ENCODE data around the gene SBF2.
A peak's percentile ranks its signal among the peaks of the same experiment; 100 is the strongest.

SBF2 gene

DNA sequence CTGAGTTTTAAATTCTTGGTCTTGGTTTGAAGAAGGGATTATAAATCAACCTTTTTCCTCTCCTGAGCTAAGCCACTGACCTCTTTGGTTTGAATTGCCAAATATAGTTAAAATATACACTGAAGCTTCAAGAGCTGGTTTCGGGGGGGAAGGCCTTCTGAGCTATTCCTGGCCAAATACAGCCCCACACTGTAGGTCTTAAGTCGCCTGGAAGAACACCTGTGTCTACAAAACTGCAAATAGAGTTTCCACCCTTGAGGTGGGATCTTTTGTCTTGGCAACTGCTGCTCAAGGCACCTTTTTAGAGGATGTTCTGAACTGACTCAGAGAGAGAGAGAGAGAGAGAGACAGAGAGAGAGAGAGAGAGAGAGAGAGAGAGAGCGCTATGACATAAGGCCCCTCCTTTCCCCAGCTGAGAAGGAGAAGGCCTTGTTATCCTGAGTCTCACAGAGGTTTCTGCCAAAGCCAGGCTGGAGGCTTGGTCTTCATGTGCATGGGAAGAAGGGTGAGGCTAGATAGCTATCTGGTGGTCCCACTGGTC is 16.4 kb upstream of the SBF2 start:
- H3K27me3 ChIP-seq (ENCODE audit: control insufficient read depth, insufficient read depth, low read length): no peaks in the 10 kb centered on the region
- no peak overlapping the region for H3K4me3 ChIP-seq (ENCODE audit: low read length)
- peaks cover 12% of the 10 kb centered on the region for H3K4me1 ChIP-seq (ENCODE audit: control insufficient read depth, insufficient read depth, low read length)
- no peak overlapping the region for H3K27ac ChIP-seq (ENCODE audit: low read depth, low read length)
- H3K36me3 ChIP-seq (ENCODE audit: control insufficient read depth, insufficient read depth, low read length): no peaks in the 10 kb centered on the region
- no peak overlapping the region for H3K9ac ChIP-seq (ENCODE audit: low read length)

DNA sequence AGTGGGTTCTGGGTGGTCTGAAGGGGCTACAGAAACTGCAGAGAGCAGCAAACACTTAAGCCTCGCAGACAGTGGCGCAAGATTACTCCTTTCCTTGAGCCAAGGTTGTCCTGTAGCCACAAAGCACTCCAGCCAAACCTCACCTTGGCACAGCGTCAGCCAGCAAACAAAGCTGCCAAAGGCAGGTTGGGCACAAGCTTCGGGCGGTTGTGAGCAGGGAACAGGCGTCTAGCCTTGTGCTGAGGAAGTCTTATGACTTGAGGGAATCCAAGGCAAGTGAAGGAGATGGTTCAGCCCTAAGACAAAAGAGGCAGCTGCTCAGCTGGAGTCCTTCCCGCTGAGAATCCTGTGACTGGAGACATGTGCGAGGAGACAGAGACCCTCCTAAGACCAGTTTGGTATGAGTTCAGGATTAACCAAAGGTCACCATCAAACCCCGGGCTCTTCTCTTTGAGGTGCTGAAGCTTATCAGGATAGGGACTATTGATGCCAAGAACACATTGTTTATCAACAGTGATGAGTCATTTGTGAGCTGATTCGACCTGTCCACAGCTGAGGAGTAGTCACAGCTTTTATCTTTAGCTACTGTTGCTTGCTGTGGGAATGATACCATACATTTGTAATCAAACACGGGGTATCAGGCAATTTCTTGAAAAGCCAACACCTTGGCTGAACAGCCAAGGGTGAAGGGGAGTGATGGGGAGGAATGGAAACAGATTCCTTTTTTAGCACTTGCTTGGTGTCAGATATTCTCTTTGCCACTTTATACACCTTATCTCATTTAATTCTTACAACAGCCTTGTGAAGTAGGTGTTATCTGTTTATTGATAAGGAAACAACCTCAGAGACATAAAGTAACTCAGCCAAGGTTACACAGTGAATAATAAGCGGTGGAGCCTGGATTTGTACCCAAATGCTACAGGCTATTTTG is 15.4 kb upstream of the SBF2 start:
- Histone ChIP-seq H3K4me3 (ENCODE audit: low read length) (no peak overlapping the region), H3K9ac (ENCODE audit: low read length) (no peak overlapping the region), H3K27me3 (ENCODE audit: control insufficient read depth, insufficient read depth, low read length) (no peaks in the 10 kb centered on the region), H3K27ac (ENCODE audit: low read depth, low read length) (no peak overlapping the region), H3K4me1 (ENCODE audit: control insufficient read depth, insufficient read depth, low read length) (peaks cover 12% of the 10 kb centered on the region), H3K36me3 (ENCODE audit: control insufficient read depth, insufficient read depth, low read length) (no peaks in the 10 kb centered on the region)

- peak overlapping the region; percentile 87 for H3K4me3 ChIP-seq (ENCODE audit: low read length)
- peak overlapping the region; percentile 67 for H3K27ac ChIP-seq (ENCODE audit: low read depth, low read length)
- no peaks in the 10 kb centered on the region for H3K27me3 ChIP-seq (ENCODE audit: control insufficient read depth, insufficient read depth, low read length)
- H3K9ac ChIP-seq (ENCODE audit: low read length): peak overlapping the region; percentile 16
- H3K36me3 ChIP-seq (ENCODE audit: control insufficient read depth, insufficient read depth, low read length): no peaks in the 10 kb centered on the region
- H3K4me1 ChIP-seq (ENCODE audit: control insufficient read depth, insufficient read depth, low read length): peaks cover 16% of the 10 kb centered on the region
Observed at GRCh38 chr11:10308201-10308954, 14.4 kb upstream of the SBF2 start.

GRCh38 chr11:10307400-10308200 is 13.6 kb upstream of the SBF2 start:
- peak overlapping the region; percentile 16 for H3K9ac ChIP-seq (ENCODE audit: low read length)
- peaks cover 16% of the 10 kb centered on the region for H3K4me1 ChIP-seq (ENCODE audit: control insufficient read depth, insufficient read depth, low read length)
- peak overlapping the region; percentile 67 for H3K27ac ChIP-seq (ENCODE audit: low read depth, low read length)
- H3K36me3 ChIP-seq (ENCODE audit: control insufficient read depth, insufficient read depth, low read length): no peaks in the 10 kb centered on the region
- H3K27me3 ChIP-seq (ENCODE audit: control insufficient read depth, insufficient read depth, low read length): no peaks in the 10 kb centered on the region
- peak overlapping the region; percentile 87 for H3K4me3 ChIP-seq (ENCODE audit: low read length)

DNA sequence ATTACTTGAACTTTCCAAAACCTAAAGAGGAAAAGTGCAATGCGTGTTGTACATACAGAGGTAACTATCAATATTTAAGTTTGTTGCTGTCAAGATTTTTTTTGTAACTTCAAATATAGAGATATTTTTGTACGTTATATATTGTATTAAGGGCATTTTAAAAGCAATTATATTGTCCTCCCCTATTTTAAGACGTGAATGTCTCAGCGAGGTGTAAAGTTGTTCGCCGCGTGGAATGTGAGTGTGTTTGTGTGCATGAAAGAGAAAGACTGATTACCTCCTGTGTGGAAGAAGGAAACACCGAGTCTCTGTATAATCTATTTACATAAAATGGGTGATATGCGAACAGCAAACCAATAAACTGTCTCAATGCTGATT is 13.0 kb upstream of the SBF2 start:
- H3K4me1 ChIP-seq (ENCODE audit: control insufficient read depth, insufficient read depth, low read length): peaks cover 16% of the 10 kb centered on the region
- no peaks in the 10 kb centered on the region for H3K27me3 ChIP-seq (ENCODE audit: control insufficient read depth, insufficient read depth, low read length)
- peak overlapping the region; percentile 67 for H3K27ac ChIP-seq (ENCODE audit: low read depth, low read length)
- H3K4me3 ChIP-seq (ENCODE audit: low read length): peak overlapping the region; percentile 87
- H3K36me3 ChIP-seq (ENCODE audit: control insufficient read depth, insufficient read depth, low read length): no peaks in the 10 kb centered on the region
- H3K9ac ChIP-seq (ENCODE audit: low read length): no peak overlapping the region

DNA sequence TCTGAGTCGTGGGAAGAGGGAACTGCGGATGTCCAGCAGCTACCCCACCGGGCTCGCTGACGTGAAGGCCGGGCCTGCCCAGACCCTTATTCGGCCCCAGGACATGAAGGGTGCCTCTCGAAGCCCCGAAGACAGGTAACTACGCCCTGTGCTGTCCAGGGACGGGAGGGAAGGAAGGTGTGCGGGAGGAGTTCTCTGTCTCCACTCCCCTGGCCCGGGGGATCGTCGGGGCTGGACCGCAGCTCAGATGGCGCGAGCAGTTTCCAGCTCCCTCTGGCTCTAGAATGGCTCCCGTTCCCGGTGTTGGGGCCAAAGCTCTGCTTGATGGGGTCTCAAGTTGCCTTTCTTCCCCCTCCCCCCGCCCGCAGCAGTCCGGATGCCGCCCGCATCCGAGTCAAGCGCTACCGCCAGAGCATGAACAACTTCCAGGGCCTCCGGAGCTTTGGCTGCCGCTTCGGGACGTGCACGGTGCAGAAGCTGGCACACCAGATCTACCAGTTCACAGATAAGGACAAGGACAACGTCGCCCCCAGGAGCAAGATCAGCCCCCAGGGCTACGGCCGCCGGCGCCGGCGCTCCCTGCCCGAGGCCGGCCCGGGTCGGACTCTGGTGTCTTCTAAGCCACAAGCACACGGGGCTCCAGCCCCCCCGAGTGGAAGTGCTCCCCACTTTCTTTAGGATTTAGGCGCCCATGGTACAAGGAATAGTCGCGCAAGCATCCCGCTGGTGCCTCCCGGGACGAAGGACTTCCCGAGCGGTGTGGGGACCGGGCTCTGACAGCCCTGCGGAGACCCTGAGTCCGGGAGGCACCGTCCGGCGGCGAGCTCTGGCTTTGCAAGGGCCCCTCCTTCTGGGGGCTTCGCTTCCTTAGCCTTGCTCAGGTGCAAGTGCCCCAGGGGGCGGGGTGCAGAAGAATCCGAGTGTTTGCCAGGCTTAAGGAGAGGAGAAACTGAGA is 12.2 kb upstream of the SBF2 start:
- H3K27ac ChIP-seq (ENCODE audit: low read depth, low read length): peak overlapping the region; percentile 11
- peak overlapping the region; percentile 17 for H3K9ac ChIP-seq (ENCODE audit: low read length)
- H3K27me3 ChIP-seq (ENCODE audit: control insufficient read depth, insufficient read depth, low read length): no peaks in the 10 kb centered on the region
- H3K4me1 ChIP-seq (ENCODE audit: control insufficient read depth, insufficient read depth, low read length): peaks cover 16% of the 10 kb centered on the region
- no peaks in the 10 kb centered on the region for H3K36me3 ChIP-seq (ENCODE audit: control insufficient read depth, insufficient read depth, low read length)
- H3K4me3 ChIP-seq (ENCODE audit: low read length): peak overlapping the region; percentile 87

GRCh38 chr11:10305262-10305963 is 11.4 kb upstream of the SBF2 start:
- peak overlapping the region; percentile 87 for H3K4me3 ChIP-seq (ENCODE audit: low read length)
- H3K36me3 ChIP-seq (ENCODE audit: control insufficient read depth, insufficient read depth, low read length): no peaks in the 10 kb centered on the region
- peak overlapping the region; percentile 82 for H3K27ac ChIP-seq (ENCODE audit: low read depth, low read length)
- peak overlapping the region; percentile 47 for H3K9ac ChIP-seq (ENCODE audit: low read length)
- H3K27me3 ChIP-seq (ENCODE audit: control insufficient read depth, insufficient read depth, low read length): no peaks in the 10 kb centered on the region
- H3K4me1 ChIP-seq (ENCODE audit: control insufficient read depth, insufficient read depth, low read length): peaks cover 16% of the 10 kb centered on the region

- Histone ChIP-seq H3K9ac (ENCODE audit: low read length) (peak within 1 kb of the TSS; percentile 47), H3K4me1 (ENCODE audit: control insufficient read depth, insufficient read depth, low read length) (peaks cover 16% of the 10 kb centered on the region), H3K36me3 (ENCODE audit: control insufficient read depth, insufficient read depth, low read length) (no peaks in the 10 kb centered on the region), H3K27me3 (ENCODE audit: control insufficient read depth, insufficient read depth, low read length) (no peaks in the 10 kb centered on the region), H3K27ac (ENCODE audit: low read depth, low read length) (peak within 1 kb of the TSS; percentile 82), H3K4me3 (ENCODE audit: low read length) (peak within 1 kb of the TSS; percentile 87)
Observed at GRCh38 chr11:10304495-10305261, 10.7 kb upstream of the SBF2 start, which contains the start of gene ADM. ADM (plus strand) TSS chr11:10305073; CDS start chr11:10305701, 628 bp downstream.

DNA sequence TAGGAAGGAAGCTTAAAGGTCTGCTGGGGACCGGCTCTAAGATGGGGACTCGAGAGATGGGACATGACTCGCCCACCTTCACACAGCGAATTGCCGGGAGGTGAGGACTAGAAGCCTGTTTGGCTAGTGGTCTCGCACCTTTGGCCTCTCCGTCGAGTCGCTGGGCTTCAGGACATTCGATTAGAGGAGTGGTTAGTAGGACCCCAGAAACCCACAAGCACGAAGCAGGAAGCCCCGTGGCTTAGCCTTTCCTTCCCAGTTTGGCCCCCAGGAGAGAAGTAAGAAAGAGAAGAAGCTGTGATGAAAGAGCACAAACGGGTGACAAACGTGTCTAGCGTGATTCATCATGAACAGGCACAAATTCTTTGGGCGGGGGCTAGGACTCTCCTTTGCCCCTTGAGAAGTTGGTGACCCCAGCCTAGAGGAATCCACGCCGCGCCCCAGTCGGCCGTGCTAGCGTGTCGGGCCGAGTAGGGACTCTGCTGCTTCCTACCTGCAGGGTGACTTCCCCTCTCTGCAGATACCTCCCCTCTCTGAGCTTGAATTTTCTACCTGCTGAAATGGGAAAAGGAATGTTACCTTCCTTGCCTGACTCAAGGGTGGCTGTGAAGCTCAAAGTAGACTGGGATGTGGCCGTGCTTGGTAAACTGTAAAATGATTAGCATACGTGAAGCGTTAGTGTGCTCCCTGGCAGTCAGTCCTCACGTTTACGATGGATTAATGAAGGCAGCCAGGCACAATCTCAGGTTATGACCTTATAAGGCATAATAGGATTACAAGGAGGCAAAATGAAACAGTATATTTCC is 9.7 kb upstream of the SBF2 start:
- peak overlapping the region; percentile 79 for H3K9ac ChIP-seq (ENCODE audit: low read length)
- H3K4me1 ChIP-seq (ENCODE audit: control insufficient read depth, insufficient read depth, low read length): peaks cover 11% of the 10 kb centered on the region
- no peaks in the 10 kb centered on the region for H3K36me3 ChIP-seq (ENCODE audit: control insufficient read depth, insufficient read depth, low read length)
- H3K27me3 ChIP-seq (ENCODE audit: control insufficient read depth, insufficient read depth, low read length): no peaks in the 10 kb centered on the region
- H3K27ac ChIP-seq (ENCODE audit: low read depth, low read length): peak overlapping the region; percentile 82
- peak overlapping the region; percentile 87 for H3K4me3 ChIP-seq (ENCODE audit: low read length)

Measured in rectal smooth muscle tissue (tissue), 1 donor.